Subcutaneous abdominal adipose tissue (tissue), 5 donors: ENCODE results near the gene ARFGEF3.
"Not testable (repeated sequence)": the region's sequence is repeated elsewhere in the genome, so short reads cannot be mapped to it uniquely, and the experiment has no call there.

Experiments used
- H3K27ac ChIP-seq: one replicate; pipeline ENCODE4 v1.7.0; 2013; ENCODE audit warnings: low read depth, mild to moderate bottlenecking, inconsistent platforms, low read length, moderate library complexity
- H3K27me3 ChIP-seq, 5 donors: one replicate each; pipeline ENCODE4 v1.7.0; 2013; ENCODE audit warnings: low read length in 5 of 5, inconsistent platforms in 1 of 5; ENCODE audit not compliant: control insufficient read depth in 5 of 5, insufficient read depth in 4 of 5
- H3K36me3 ChIP-seq, 5 donors: one replicate each; pipeline ENCODE4 v1.7.0; 2013; ENCODE audit warnings: low read length in 5 of 5; ENCODE audit not compliant: control insufficient read depth in 5 of 5, insufficient read depth in 5 of 5
- H3K4me1 ChIP-seq, 5 donors: one replicate each; pipeline ENCODE4 v1.7.0; 2013; ENCODE audit warnings: low read length in 5 of 5, mild to moderate bottlenecking in 3 of 5, moderate library complexity in 1 of 5; ENCODE audit not compliant: control insufficient read depth in 5 of 5, insufficient read depth in 5 of 5
- H3K4me3 ChIP-seq, 5 donors: one replicate each; pipeline ENCODE4 v1.7.0; 2013; ENCODE audit warnings: low read length in 5 of 5, low read depth in 1 of 5
- H3K9ac ChIP-seq, 5 donors: one replicate each; pipeline ENCODE4 v1.7.0; 2013; ENCODE audit warnings: low read length in 5 of 5, mild to moderate bottlenecking in 4 of 5, moderate library complexity in 3 of 5
- H3K9me3 ChIP-seq, 5 donors: one replicate each; pipeline ENCODE4 v1.7.0; 2013; ENCODE audit warnings: low read length in 5 of 5; ENCODE audit not compliant: control insufficient read depth in 5 of 5
- donor health status: healthy.
- donor health status: healthy.
- donor health status: healthy.
- donor health status: healthy.
- donor health status: healthy.

Gene ARFGEF3

GRCh38 chr6:138211048-138211581 lies 49.4 kb downstream of the ARFGEF3 start:
- Histone ChIP-seq H3K27ac (no peak overlapping the region), H3K4me1 (peaks cover 0 to 11% (median 0%) of the 10 kb centered on the region in 5 donors), H3K9ac (no peak overlapping the region), H3K36me3 (no peaks in the 10 kb centered on the region), H3K4me3 (no peak overlapping the region), H3K9me3 (no peaks in the 10 kb centered on the region), H3K27me3 (no peaks in the 10 kb centered on the region)

- no peak overlapping the region for H3K9ac ChIP-seq
- no peaks in the 10 kb centered on the region for H3K9me3 ChIP-seq
- H3K27ac ChIP-seq, result no peak overlapping the region
- H3K27me3 ChIP-seq, result no peaks in the 10 kb centered on the region
- H3K36me3 ChIP-seq, result no peaks in the 10 kb centered on the region
- H3K4me1 ChIP-seq, result peaks cover 0 to 11% (median 0%) of the 10 kb centered on the region in 5 donors
- H3K4me3 ChIP-seq, result no peak overlapping the region
These were observed 49.9 kb downstream of the ARFGEF3 start for GRCh38 chr6:138211601-138212000.

GRCh38 chr6:138212530-138212929 lies 50.8 kb downstream of the ARFGEF3 start:
- H3K9me3 ChIP-seq, H3K9ac ChIP-seq, H3K27me3 ChIP-seq, H3K4me1 ChIP-seq, H3K4me3 ChIP-seq, H3K36me3 ChIP-seq, H3K27ac ChIP-seq: not testable (repeated sequence)

- peaks cover 0 to 4% (median 0%) of the 10 kb centered on the region in 5 donors for H3K4me1 ChIP-seq
- H3K9me3 ChIP-seq, result no peaks in the 10 kb centered on the region
- no peaks in the 10 kb centered on the region for H3K36me3 ChIP-seq
- H3K4me3 ChIP-seq, result no peak overlapping the region
- H3K27me3 ChIP-seq, result no peaks in the 10 kb centered on the region
- H3K9ac ChIP-seq, result no peak overlapping the region
- no peak overlapping the region for H3K27ac ChIP-seq
These were observed 53.5 kb downstream of the ARFGEF3 start for GRCh38 chr6:138215093-138215782.

GRCh38 chr6:138218449-138218848 lies 56.7 kb downstream of the ARFGEF3 start, which contains the start of gene PBOV1:
Gene PBOV1, minus strand, starts transcription at chr6:138218491. Its CDS starts 96 bp downstream, at chr6:138218395.
- Histone ChIP-seq H3K9ac (no peak within 1 kb of the TSS), H3K4me3 (no peak within 1 kb of the TSS), H3K9me3 (no peaks in the 10 kb centered on the region), H3K27ac (no peak within 1 kb of the TSS), H3K4me1 (peaks cover 0 to 7% (median 0%) of the 10 kb centered on the region in 5 donors), H3K27me3 (no peaks in the 10 kb centered on the region), H3K36me3 (no peaks in the 10 kb centered on the region)

- Histone ChIP-seq H3K27ac (no peak overlapping the region), H3K27me3 (no peaks in the 10 kb centered on the region), H3K36me3 (no peaks in the 10 kb centered on the region), H3K9me3 (no peaks in the 10 kb centered on the region), H3K4me1 (peaks cover 0 to 10% (median 0%) of the 10 kb centered on the region in 5 donors), H3K9ac (no peak overlapping the region), H3K4me3 (no peak overlapping the region)
These were observed 57.7 kb downstream of the ARFGEF3 start for GRCh38 chr6:138219398-138219797.

GRCh38 chr6:138219901-138220300 lies 58.2 kb downstream of the ARFGEF3 start:
- Histone ChIP-seq H3K36me3 (no peaks in the 10 kb centered on the region), H3K27me3 (no peaks in the 10 kb centered on the region), H3K4me3 (no peak overlapping the region), H3K9me3 (no peaks in the 10 kb centered on the region), H3K4me1 (peaks cover 0 to 10% (median 0%) of the 10 kb centered on the region in 5 donors), H3K9ac (no peak overlapping the region), H3K27ac (no peak overlapping the region)

GRCh38 chr6:138222901-138223546 lies 61.3 kb downstream of the ARFGEF3 start:
- no peaks in the 10 kb centered on the region for H3K27me3 ChIP-seq
- H3K9me3 ChIP-seq, result no peaks in the 10 kb centered on the region
- peaks cover 0 to 22% (median 2%) of the 10 kb centered on the region in 5 donors for H3K4me1 ChIP-seq
- H3K27ac ChIP-seq, result no peak overlapping the region
- H3K36me3 ChIP-seq, result no peaks in the 10 kb centered on the region
- no peak overlapping the region for H3K4me3 ChIP-seq
- H3K9ac ChIP-seq, result no peak overlapping the region

- peaks cover 0 to 32% (median 2%) of the 10 kb centered on the region in 5 donors for H3K4me1 ChIP-seq
- H3K36me3 ChIP-seq, result no peaks in the 10 kb centered on the region
- H3K9me3 ChIP-seq, result no peaks in the 10 kb centered on the region
- H3K27me3 ChIP-seq, result no peaks in the 10 kb centered on the region
- no peak overlapping the region for H3K4me3 ChIP-seq
- no peak overlapping the region for H3K9ac ChIP-seq
- no peak overlapping the region for H3K27ac ChIP-seq
These were observed 64.2 kb downstream of the ARFGEF3 start for GRCh38 chr6:138225953-138226352.

- Histone ChIP-seq H3K27ac (no peak overlapping the region), H3K4me1 (peaks cover 0 to 32% (median 2%) of the 10 kb centered on the region in 5 donors), H3K36me3 (no peaks in the 10 kb centered on the region), H3K9ac (no peak overlapping the region), H3K27me3 (no peaks in the 10 kb centered on the region), H3K4me3 (no peak overlapping the region), H3K9me3 (no peaks in the 10 kb centered on the region)
These were observed 65.1 kb downstream of the ARFGEF3 start for GRCh38 chr6:138226700-138227315.
